Measurements from ENCODE around the gene SGK2. TPM values are rescaled to one million over a fixed set of nuclear protein-coding genes. Genes with fewer than 3 reads are reported as not detected.

The SGK2 gene
- total and polyA plus RNA-seq, 2 of the 13 experiments (the other 11 are each of a cell fraction or from before 2014, with no cell fraction given), result 6.2 to 29.4 TPM

- TF ChIP-seq PATZ1 (CRISPR knock-in tag; IDR thresholded peaks at IDR 0.05) (peak; percentile 51), ZSCAN20 (CRISPR knock-in tag; IDR thresholded peaks at IDR 0.05; ENCODE audit: borderline replicate concordance) (peak; percentile 87), ARNT2 (CRISPR knock-in tag; IDR thresholded peaks at IDR 0.05; ENCODE audit: low read depth) (peak; percentile 91), AFF4 (CRISPR knock-in tag; IDR thresholded peaks at IDR 0.05) (no peak), FOXP1 (IDR thresholded peaks at IDR 0.05) (no peak), FOXP1 (CRISPR knock-in tag; IDR thresholded peaks at IDR 0.05) (peak; percentile 46; the same call in 1 of the 2 replicates), ETV6 (CRISPR knock-in tag; conservative IDR thresholded peaks at IDR 0.05) (no peak), UBTF (CRISPR knock-in tag; IDR thresholded peaks at IDR 0.05) (peak; percentile 86), NFKBIZ (CRISPR knock-in tag; IDR thresholded peaks at IDR 0.05) (peak; percentile 40; the same call in 1 of the 2 replicates), ZNF350 (CRISPR knock-in tag; IDR thresholded peaks at IDR 0.05; ENCODE audit: borderline replicate concordance, low read depth) (peak; percentile 95), PPARG (CRISPR knock-in tag; conservative IDR thresholded peaks at IDR 0.05) (peak; percentile 99), CBX1 (IDR thresholded peaks at IDR 0.05; ENCODE audit: low read depth) (peak; percentile 72), ZNF557 (CRISPR knock-in tag; IDR thresholded peaks at IDR 0.05) (0 out of 2 replicates have a peak, but pooled peaks have one; percentile 52), ZNF672 (CRISPR knock-in tag; IDR thresholded peaks at IDR 0.05) (no peak), SIN3A (IDR thresholded peaks at IDR 0.05; ENCODE audit: borderline replicate concordance, low read depth, low read length) (peak; percentile 92; the same call in 1 of the 2 replicates), ZNF770 (CRISPR knock-in tag; IDR thresholded peaks at IDR 0.05) (no peak), ZNF580 (CRISPR knock-in tag; IDR thresholded peaks at IDR 0.05; ENCODE audit: borderline replicate concordance, low read depth) (peak; percentile 38; the same call in 1 of the 2 replicates), GTF3A (CRISPR knock-in tag; conservative IDR thresholded peaks at IDR 0.05) (no peak), ZMAT3 (CRISPR knock-in tag; conservative IDR thresholded peaks at IDR 0.05) (peak; percentile 93), HMG20A (CRISPR knock-in tag; IDR thresholded peaks at IDR 0.05; ENCODE audit: borderline replicate concordance) (peak; percentile 59)
These were observed at the start of gene SGK2 (continued) for GRCh38 chr20:43558412-43559146.

Measured in HepG2 (cell line).